ENCODE data around the gene ASPHD2.
"Not testable (repeated sequence)": the region's sequence is repeated elsewhere in the genome, so short reads cannot be mapped to it uniquely, and the experiment has no call there.

Gene ASPHD2

DNA sequence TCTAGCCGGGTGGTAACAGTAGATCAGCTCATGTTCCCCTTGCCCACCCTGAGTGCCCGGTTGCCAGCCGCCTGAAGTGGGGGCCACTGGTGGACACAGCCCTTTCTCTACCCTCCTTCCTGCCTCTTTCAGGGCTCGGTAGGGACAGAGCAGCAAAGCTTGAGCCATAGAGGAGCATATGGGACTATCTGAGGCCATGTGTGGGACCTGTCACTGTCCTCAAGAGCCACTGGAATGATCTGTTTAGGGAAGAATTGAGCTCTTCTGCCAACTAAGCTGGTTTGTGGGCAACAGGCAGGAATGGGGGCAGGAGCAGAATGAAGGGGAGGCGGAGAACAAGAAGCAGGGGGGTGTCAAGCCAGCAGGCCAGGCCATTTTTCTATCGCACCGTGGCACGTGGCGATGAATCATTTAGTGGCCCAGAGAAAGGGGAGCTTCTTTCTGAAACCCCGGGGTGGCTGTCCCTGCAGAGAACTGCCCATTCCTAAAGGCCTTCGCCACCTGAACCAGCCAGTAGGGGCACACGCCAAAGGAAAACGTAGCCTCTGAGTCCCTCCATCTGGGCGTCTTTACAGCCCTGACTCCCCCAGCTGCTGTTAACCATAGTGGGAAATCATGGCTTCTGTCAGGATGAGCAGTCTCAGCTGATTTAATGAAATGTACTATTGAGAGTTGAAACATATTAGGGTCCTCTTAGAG lies 8.8 kb downstream of the ASPHD2 start:
- DNase-seq (ENCODE audit: low read depth): no peak
- TF ChIP-seq, protein P1, sequence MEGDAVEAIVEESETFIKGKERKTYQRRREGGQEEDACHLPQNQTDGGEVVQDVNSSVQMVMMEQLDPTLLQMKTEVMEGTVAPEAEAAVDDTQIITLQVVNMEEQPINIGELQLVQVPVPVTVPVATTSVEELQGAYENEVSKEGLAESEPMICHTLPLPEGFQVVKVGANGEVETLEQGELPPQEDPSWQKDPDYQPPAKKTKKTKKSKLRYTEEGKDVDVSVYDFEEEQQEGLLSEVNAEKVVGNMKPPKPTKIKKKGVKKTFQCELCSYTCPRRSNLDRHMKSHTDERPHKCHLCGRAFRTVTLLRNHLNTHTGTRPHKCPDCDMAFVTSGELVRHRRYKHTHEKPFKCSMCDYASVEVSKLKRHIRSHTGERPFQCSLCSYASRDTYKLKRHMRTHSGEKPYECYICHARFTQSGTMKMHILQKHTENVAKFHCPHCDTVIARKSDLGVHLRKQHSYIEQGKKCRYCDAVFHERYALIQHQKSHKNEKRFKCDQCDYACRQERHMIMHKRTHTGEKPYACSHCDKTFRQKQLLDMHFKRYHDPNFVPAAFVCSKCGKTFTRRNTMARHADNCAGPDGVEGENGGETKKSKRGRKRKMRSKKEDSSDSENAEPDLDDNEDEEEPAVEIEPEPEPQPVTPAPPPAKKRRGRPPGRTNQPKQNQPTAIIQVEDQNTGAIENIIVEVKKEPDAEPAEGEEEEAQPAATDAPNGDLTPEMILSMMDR (conservative IDR thresholded peaks at IDR 0.05; ENCODE audit: control insufficient read depth, insufficient read depth, low read depth, low read length): no peak
- H3K4me3 ChIP-seq (ENCODE audit: control insufficient read depth, low read depth, low read length): no peak overlapping the region

DNA sequence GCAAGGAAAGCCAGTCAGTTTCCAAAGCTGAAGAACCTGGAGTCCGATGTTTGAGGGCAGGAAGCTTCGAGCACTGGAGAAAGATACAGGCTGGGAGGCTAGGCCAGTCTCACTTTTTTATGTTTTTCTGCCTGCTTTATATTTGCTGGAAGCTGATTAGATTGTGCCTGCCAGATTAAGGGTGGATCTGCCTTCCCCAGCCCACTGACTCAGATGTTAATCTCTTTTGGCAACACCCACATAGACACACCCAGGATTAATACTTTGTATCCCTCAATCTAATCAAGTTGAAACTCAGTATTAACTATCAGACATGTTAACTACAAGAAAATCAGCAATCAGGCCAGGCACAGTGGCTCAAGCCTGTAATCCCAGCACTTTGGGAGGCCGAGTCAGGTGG lies 9.7 kb downstream of the ASPHD2 start:
- not testable (repeated sequence) for H3K4me3 ChIP-seq (ENCODE audit: control insufficient read depth, low read depth, low read length); DNase-seq (ENCODE audit: low read depth)

- H3K4me3 ChIP-seq (ENCODE audit: control insufficient read depth, low read depth, low read length): no peak overlapping the region
- TF ChIP-seq, protein P1 (conservative IDR thresholded peaks at IDR 0.05; ENCODE audit: control insufficient read depth, insufficient read depth, low read depth, low read length): no peak
- DNase-seq (ENCODE audit: low read depth): no peak
These were observed 10.5 kb downstream of the ASPHD2 start for GRCh38 chr22:26439559-26439958.

- DNase-seq (ENCODE audit: low read depth): no peak
- TF ChIP-seq, protein P1 (conservative IDR thresholded peaks at IDR 0.05; ENCODE audit: control insufficient read depth, insufficient read depth, low read depth, low read length): no peak
- H3K4me3 ChIP-seq (ENCODE audit: control insufficient read depth, low read depth, low read length): no peak overlapping the region
These were observed 13.2 kb downstream of the ASPHD2 start for GRCh38 chr22:26442086-26442756.

DNA sequence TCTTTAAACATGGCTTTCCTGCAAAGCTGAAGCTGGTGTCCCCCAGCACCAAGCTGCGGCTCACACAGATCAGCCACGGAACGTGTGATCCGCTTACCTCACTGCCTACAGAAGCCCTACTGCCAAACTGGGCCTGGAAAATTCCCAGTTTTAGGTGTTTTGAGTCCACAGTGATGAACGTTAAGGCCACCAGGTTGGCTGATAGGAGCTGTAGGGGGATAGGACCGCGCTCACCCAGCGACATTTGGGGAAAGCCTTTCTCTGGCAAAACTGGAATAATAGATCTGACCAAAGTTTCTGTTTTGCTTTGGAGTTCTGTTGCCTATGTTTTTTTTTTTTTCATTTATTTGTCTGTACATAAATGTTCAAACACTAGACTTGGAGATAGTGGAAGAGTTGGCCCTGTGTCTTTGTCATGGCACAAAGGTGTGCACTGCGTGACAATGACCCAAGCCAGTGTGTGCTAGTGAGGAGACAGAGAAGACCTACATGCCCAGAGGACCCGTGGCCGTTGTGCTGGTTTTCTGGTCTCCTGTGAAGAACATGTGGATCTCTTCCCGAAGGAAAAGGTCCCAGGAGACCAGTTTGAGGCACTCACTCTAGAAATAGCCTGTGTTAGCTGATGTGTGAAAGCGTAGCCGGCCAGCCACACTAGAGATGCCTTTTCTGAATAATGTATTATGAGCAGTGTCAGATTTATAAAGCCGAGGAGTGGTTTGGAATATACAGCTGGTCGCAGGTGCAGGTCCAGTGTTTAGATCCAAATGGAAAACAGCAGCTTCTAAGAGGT lies 15.0 kb downstream of the ASPHD2 start:
- TF ChIP-seq, protein P1 (conservative IDR thresholded peaks at IDR 0.05; ENCODE audit: control insufficient read depth, insufficient read depth, low read depth, low read length): no peak
- DNase-seq (ENCODE audit: low read depth): no peak
- H3K4me3 ChIP-seq (ENCODE audit: control insufficient read depth, low read depth, low read length): no peak overlapping the region

- H3K4me3 ChIP-seq (ENCODE audit: control insufficient read depth, low read depth, low read length): no peak overlapping the region
- no peak for DNase-seq (ENCODE audit: low read depth)
- TF ChIP-seq, protein P1 (conservative IDR thresholded peaks at IDR 0.05; ENCODE audit: control insufficient read depth, insufficient read depth, low read depth, low read length): no peak
These were observed 15.7 kb downstream of the ASPHD2 start for GRCh38 chr22:26444777-26445176.
